HG03354 (cell line): ENCODE results near the gene PODXL2.
"Not testable (repeated sequence)": the region's sequence is repeated elsewhere in the genome, so short reads cannot be mapped to it uniquely, and the experiment has no call there.

Source experiments
- ATAC-seq: cut with Tn5 transposase; IDR thresholded peaks from one replicate; pipeline ENCODE4 v1.9.1; 2021; ENCODE audit warnings: mild to moderate bottlenecking; ENCODE audit not compliant: unreplicated experiment, poor library complexity, severe bottlenecking

Gene PODXL2

GRCh38 chr3:127652246-127652995, 23.4 kb downstream of the PODXL2 start:
- no peak for ATAC-seq

GRCh38 chr3:127654374-127654773, 25.4 kb downstream of the PODXL2 start:
- ATAC-seq: no peak

DNA sequence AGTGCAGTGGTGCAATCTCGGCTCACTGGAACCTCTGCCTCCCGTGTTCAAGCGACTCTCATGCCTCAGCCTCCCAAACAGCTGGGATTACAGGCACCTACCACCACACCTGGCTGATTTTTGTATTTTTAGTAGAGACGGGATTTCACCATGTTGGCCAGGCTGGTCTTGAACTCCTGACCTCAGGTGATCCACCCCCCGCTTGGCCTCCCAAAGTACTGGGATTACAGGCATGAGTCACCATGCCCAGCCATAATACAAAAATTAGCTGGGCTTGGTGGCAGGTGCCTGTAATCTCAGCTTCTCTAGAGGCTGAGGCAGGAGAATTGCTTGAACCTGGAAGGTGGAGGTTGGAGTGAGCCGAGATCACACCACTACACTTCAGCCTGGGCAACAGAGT, 26.0 kb downstream of the PODXL2 start:
- ATAC-seq: not testable (repeated sequence)

GRCh38 chr3:127655641-127656040, 26.7 kb downstream of the PODXL2 start:
- no peak for ATAC-seq

DNA sequence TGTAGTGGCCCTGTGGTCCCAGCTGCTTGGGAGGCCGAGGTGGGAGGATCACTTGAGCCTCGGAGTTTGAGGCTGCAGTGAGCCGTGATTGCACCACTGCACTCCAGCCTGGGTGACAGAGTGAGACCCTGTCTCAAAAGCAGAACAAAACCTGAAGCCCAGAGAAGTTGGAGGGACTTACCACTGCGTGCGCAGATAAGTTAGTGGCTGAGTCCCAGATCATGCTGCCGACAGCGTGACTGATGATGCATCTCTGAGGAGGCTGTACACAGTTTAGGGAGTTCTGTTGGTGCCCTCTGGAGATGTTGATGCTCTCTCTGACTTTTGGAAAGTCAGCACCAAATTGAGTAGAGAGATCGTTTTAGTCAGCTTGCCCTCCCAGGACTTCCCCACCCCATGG, 27.9 kb downstream of the PODXL2 start:
- ATAC-seq: no peak

DNA sequence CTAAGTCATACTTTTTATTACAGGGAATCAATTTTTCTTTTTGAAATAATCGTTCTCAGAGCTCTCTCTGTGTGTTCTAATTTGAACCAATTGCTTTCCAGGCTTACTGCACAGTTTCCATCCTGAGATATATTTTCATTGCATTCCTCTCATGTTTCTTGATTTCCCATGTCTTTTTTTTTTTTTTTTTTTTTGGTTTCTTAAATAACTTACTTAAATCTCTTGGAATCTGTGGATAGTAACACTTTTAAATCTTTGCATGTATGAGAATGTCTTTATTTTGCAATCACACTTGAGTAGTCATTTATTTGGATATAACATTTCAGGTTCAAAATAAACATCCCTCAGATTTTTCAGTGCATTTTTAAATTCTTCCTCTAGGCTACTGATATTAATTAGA, 29.2 kb downstream of the PODXL2 start:
- ATAC-seq: no peak

GRCh38 chr3:127660621-127661251, 31.8 kb downstream of the PODXL2 start:
- no peak for ATAC-seq

GRCh38 chr3:127661600-127661999, 32.6 kb downstream of the PODXL2 start:
- no peak for ATAC-seq

DNA sequence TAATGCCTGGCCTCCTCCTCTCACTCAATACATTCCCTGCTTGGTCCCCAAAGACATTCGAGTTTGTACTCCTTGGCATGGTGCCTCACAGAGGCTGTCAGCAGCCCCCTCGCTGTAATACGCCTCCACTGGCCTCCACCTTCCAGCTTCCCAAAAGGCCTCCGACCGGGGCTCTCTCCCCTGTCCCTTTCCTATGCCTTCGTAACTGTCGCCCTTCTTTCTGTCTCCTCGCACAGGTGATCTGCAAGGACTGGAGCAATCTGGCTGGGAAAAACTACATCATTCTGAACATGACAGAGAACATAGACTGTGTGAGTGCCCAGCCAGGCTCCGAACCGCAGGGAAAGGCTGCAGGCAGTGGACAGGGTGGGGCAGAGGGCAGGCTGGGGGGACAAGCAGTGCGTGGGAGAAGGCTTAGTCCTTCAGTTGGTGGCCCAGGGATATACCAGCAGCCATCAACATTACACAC, 33.0 kb downstream of the PODXL2 start:
- ATAC-seq: no peak

GRCh38 chr3:127663151-127663550, 34.2 kb downstream of the PODXL2 start:
- ATAC-seq: no peak

GRCh38 chr3:127665165-127665564, 36.2 kb downstream of the PODXL2 start:
- no peak for ATAC-seq

GRCh38 chr3:127665586-127665985, 36.6 kb downstream of the PODXL2 start:
- ATAC-seq: no peak

- ATAC-seq: no peak
Observed at GRCh38 chr3:127666676-127667075, 37.7 kb downstream of the PODXL2 start.

DNA sequence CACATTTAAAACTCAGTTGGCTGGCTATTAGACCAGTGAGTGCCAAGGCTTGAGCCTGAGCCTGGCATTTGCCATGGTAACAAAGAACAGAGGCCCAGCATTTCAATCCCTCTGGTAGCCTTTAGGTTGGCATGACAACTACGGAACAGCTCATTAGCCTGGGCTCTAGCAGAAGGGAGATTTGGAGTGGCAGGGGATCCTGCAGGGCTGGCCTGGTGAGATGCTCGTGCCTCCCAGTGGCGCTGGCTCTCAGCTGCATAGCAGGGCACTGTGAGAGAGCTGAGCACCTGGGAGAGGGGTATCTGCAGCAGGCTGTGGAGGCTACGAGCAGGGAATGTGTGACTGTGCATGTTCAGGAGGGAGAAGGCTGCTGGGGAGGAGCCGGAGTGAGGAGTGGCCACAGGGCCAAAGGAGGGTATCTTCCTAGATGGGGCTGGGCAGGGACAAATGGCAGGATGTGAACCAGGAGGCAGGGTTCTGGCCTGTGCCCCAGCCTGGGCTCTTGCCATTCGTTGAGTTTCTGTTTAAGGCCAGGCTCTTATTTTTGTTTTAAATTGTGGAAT, 38.2 kb downstream of the PODXL2 start:
- no peak for ATAC-seq

DNA sequence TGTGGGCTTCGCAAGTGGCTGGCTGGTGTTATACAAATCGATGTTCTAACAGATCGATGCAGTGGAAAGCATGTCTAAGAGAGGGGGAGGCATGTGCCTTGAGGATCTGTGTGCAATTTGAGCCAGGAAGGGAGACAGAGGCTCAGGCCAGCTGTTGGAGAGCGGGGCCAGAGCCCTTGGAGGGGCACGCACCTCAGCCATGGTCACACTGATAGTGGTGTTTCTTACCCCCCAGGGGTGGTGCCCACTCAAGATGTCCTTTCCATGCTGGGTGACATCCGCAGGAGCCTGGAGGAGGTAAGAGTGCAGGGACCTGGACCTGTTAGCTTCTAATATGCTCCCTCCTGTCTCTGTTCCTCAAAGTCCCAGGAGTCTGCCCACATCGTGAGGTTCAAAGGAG, 39.9 kb downstream of the PODXL2 start:
- no peak for ATAC-seq

DNA sequence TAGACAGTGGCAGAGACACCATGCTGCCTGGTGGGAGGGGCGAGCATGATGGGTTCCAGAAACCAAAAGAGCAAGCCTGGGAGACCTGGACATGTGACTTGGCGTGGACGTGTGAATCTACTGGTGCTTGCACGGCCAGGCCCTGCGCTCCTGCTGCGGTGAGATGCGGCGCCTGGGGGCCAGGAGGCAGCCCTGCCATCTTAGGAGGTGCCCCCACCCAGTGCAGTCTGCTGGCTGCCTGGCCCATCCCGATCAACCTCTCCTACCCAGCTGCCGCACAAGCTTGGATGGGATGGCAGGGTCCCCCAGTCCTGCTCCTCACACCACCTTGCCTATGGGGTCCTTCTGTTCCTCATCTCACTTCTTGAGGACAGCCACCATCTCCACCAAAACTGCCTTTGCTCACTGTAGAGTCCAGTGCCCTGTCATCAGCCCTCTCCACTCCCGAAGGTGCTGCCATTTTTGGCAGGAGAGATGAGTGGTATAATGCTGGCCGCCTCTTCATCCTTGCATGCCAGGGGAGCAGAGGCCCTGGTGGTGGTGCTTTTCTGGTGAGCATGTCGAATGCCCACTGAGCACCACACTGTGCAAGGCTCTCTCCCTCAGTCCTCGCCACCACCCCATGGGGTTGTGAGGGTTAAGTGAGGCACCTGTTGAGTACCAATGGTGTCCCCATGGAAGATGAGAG, 40.7 kb downstream of the PODXL2 start:
- no peak for ATAC-seq

DNA sequence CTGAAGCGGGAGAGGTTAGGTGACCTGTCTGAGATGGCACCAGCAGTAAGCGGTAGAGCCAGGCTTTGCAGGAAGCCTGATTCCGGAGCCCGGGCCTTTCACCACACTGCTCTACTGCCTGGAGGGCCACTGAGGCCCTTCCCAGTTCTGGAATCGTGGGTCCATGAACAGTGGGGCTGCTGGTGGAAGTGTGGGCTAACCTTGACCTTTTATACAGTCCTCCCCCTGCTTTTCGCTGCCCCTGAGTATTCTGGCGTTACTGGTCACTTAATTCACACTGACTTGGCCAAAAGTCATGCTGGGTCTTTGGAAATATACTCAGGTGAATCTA, 41.2 kb downstream of the PODXL2 start:
- no peak for ATAC-seq

DNA sequence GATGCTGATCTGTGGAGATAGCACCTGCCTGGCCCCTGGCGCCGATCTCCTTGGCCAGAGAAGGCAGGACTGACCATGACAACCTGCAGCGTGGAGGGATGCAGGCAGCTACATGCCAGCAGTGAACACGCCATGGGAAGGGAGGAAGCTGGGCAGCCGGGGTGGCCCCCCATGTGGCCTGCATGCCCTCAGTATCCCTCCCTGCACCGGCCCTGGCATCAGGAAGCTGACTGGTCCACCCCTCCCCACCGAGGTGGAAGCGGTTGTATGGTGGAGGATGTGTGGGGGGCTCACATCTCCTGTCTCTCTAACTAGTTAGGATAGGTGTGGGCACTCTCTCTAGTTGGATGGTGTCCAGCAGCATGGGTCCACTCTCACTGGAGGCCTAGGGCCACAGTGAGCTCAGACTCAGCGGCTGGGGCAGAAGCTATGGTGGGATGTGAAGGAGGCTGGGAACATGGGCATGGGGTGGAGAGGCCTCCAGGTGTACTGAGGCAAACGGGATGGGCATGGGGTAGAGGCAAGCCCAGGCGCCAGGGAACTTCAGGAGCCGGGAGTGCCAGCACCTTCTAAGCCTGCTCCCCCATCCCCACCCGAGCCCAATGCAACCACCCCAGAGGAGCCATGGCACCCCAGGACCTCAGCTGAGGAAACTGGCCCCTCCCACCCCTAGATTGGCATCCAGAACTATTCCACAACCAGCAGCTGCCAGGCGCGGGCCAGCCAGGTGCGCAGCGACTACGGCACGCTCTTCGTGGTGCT, 42.0 kb downstream of the PODXL2 start:
- ATAC-seq: no peak

GRCh38 chr3:127671523-127672428, 42.8 kb downstream of the PODXL2 start:
- ATAC-seq: peak; percentile 24
